ENCODE data around the gene SH3GL3.

SH3GL3 gene

DNA sequence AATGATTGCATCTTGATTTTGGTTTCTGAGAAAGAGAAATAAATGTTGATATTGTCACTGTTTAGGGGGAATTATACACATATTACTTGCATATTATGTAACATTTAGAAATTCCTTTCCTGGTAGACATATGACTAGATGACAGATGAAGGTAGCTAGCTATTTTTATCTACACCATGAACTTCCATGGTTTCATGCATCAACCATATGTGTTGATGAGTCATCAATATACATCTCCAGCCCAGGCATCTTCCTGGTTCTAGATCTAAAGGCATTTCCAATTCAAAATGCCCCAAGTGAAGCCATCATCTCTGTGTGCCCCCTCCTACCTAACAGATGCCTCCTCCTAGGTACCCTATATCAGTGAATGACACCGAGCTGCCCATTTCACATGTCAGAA lies 197.3 kb downstream of the SH3GL3 start:
- no peaks in the 10 kb centered on the region for H3K9me2 ChIP-seq (replicated peaks; ENCODE audit: insufficient read depth, low read length)
- H2AFZ ChIP-seq (ENCODE audit: low read depth, low read length, severe bottlenecking): no peak overlapping the region
- H3F3A ChIP-seq (ENCODE audit: insufficient read depth): no peaks in the 10 kb centered on the region
- H3K4me3 ChIP-seq (ENCODE audit: insufficient read depth, low read length, poor library complexity, severe bottlenecking): no peak overlapping the region
- no peak for TF ChIP-seq EZH2phosphoT487 (conservative IDR thresholded peaks at IDR 0.05; ENCODE audit: low read length)
- no peak for TF ChIP-seq CTCF (IDR thresholded peaks at IDR 0.05; ENCODE audit: insufficient read depth, low read length, poor library complexity, severe bottlenecking)
- H3K9ac ChIP-seq (ENCODE audit: low read length): no peak overlapping the region
- H3K36me3 ChIP-seq (ENCODE audit: low read length): no peaks in the 10 kb centered on the region
- H3K9me3 ChIP-seq (ENCODE audit: insufficient read depth, low read length): no peaks in the 10 kb centered on the region
- H3K27me3 ChIP-seq (ENCODE audit: low read length): no peaks in the 10 kb centered on the region
- no peaks in the 10 kb centered on the region for H3K79me2 ChIP-seq (ENCODE audit: insufficient read depth, low read length)
- no peak overlapping the region for H3K27ac ChIP-seq (ENCODE audit: low read depth, low read length)
- H3K4me2 ChIP-seq (ENCODE audit: low read depth, low read length, poor library complexity, severe bottlenecking): no peak overlapping the region
- no peaks in the 10 kb centered on the region for H4K20me1 ChIP-seq (ENCODE audit: low read depth, low read length)

- H3K27ac ChIP-seq (ENCODE audit: low read depth, low read length): no peak overlapping the region
- H3F3A ChIP-seq (ENCODE audit: insufficient read depth): no peaks in the 10 kb centered on the region
- H3K9ac ChIP-seq (ENCODE audit: low read length): no peak overlapping the region
- H3K79me2 ChIP-seq (ENCODE audit: insufficient read depth, low read length): no peaks in the 10 kb centered on the region
- TF ChIP-seq CTCF (IDR thresholded peaks at IDR 0.05; ENCODE audit: insufficient read depth, low read length, poor library complexity, severe bottlenecking): no peak
- no peak overlapping the region for H2AFZ ChIP-seq (ENCODE audit: low read depth, low read length, severe bottlenecking)
- no peak overlapping the region for H3K4me2 ChIP-seq (ENCODE audit: low read depth, low read length, poor library complexity, severe bottlenecking)
- no peaks in the 10 kb centered on the region for H4K20me1 ChIP-seq (ENCODE audit: low read depth, low read length)
- no peaks in the 10 kb centered on the region for H3K9me3 ChIP-seq (ENCODE audit: insufficient read depth, low read length)
- H3K4me3 ChIP-seq (ENCODE audit: insufficient read depth, low read length, poor library complexity, severe bottlenecking): no peak overlapping the region
- H3K36me3 ChIP-seq (ENCODE audit: low read length): no peaks in the 10 kb centered on the region
- H3K9me2 ChIP-seq (replicated peaks; ENCODE audit: insufficient read depth, low read length): no peaks in the 10 kb centered on the region
- H3K27me3 ChIP-seq (ENCODE audit: low read length): no peaks in the 10 kb centered on the region
Measured at GRCh38 chr15:83650831-83651230, 203.7 kb downstream of the SH3GL3 start.

- Histone ChIP-seq H3K9me3 (ENCODE audit: insufficient read depth, low read length) (no peaks in the 10 kb centered on the region), H2AFZ (ENCODE audit: low read depth, low read length, severe bottlenecking) (no peak overlapping the region), H3K27ac (ENCODE audit: low read depth, low read length) (no peak overlapping the region), H3K4me2 (ENCODE audit: low read depth, low read length, poor library complexity, severe bottlenecking) (no peak overlapping the region), H3K9ac (ENCODE audit: low read length) (no peak overlapping the region), H4K20me1 (ENCODE audit: low read depth, low read length) (no peaks in the 10 kb centered on the region), H3K79me2 (ENCODE audit: insufficient read depth, low read length) (no peaks in the 10 kb centered on the region), H3F3A (ENCODE audit: insufficient read depth) (no peaks in the 10 kb centered on the region), H3K27me3 (ENCODE audit: low read length) (no peaks in the 10 kb centered on the region), H3K9me2 (replicated peaks; ENCODE audit: insufficient read depth, low read length) (no peaks in the 10 kb centered on the region), H3K36me3 (ENCODE audit: low read length) (no peaks in the 10 kb centered on the region), H3K4me3 (ENCODE audit: insufficient read depth, low read length, poor library complexity, severe bottlenecking) (no peak overlapping the region)
- no peak for TF ChIP-seq EZH2phosphoT487 (conservative IDR thresholded peaks at IDR 0.05; ENCODE audit: low read length)
- no peak for TF ChIP-seq CTCF (IDR thresholded peaks at IDR 0.05; ENCODE audit: insufficient read depth, low read length, poor library complexity, severe bottlenecking)
Measured at GRCh38 chr15:83651541-83651940, 204.4 kb downstream of the SH3GL3 start.

Measured in SU-DHL-6 (cell line).